GM21390 (cell line): ENCODE results near the gene PLEKHD1.
"Not testable (repeated sequence)": the region's sequence is repeated elsewhere in the genome, so short reads cannot be mapped to it uniquely, and the experiment has no call there.

Experiments used
- ATAC-seq: cut with Tn5 transposase; IDR thresholded peaks from one replicate; pipeline ENCODE4 v1.9.1; 2021; ENCODE audit not compliant: unreplicated experiment

The PLEKHD1 gene

GRCh38 chr14:69481815-69482568 is 2.5 kb upstream of the PLEKHD1 start:
- peak; percentile 97 for ATAC-seq

GRCh38 chr14:69483765-69484443 is 624 bp upstream of the PLEKHD1 start:
- no peak for ATAC-seq

DNA sequence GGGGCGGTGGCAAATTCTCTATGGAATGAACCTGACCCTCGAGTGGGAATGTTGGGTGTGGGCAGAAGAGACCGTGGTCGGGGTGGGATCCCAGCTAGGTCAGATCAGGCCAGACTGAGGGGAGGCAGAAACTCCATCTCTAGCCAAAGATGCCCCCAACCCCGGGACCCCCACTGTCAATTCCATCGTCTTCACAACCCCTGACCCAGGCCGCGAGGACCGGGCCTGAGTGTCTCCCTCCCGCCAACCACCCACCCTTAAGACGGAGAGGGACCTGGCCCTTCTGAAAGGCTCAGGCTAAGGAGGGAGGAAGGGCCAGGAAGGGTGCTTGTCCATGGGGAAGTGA is 760 bp downstream of the PLEKHD1 start:
- no peak for ATAC-seq

DNA sequence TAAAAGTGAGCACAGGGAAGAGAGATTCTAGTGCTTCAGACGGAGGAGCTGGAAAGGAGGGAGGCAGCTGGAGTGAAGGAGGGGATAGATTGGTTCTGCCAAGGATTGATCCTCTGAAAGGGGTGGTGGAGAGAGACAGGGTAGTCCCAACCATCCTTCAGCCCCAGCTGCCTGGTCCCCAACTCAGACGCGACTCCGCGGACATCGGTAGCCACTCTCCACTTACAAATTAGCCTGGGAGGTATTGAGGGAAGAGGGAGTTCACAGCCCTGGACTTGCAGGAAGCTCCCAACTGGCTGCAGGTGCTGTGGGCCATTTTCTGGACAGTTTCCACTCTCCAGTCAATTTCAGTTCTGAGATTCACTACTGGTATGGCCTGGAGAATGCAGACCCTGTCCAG is 1.2 kb downstream of the PLEKHD1 start:
- no peak for ATAC-seq

DNA sequence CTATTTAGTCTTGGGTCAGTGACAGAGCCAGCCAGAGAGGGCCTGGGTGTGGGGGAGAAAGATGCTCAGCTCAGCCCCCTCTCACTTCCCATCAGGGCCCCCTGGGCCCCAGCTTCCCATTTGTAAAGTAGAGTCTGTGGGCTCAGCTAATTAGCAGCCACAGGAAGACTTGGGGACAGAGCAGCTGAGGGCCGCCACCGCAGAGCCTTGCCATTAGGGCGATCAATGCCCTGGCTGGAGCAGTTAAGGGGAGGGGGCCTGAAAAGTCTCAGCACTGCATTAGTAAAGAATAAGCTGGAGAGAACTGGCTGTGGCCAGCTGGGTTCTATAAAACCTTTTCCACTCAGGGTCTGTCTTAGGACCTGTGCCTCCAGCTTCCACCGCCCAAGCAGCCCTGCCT is 2.7 kb downstream of the PLEKHD1 start:
- no peak for ATAC-seq

DNA sequence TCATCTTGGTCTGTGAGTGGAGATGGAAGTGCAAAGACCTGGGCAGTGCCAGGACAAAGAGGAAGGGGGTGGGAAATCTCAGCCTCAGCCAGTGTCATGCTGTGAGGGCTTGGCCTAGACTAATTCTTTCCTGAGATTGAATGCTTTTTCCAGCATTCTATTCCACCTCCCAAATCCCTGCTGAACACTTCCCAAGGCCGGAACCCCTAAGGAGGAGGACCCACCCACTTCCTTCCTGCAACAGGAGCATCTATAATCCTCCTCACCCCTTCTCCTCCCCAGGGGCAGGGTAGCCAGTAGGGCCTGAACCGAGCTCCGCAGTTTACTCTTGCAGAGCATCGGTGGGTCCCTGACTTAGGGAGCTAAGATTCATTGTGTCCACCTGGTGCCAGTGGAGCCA is 3.2 kb downstream of the PLEKHD1 start:
- no peak for ATAC-seq

- no peak for ATAC-seq
Observed at GRCh38 chr14:69489495-69489894, 5.0 kb downstream of the PLEKHD1 start.

DNA sequence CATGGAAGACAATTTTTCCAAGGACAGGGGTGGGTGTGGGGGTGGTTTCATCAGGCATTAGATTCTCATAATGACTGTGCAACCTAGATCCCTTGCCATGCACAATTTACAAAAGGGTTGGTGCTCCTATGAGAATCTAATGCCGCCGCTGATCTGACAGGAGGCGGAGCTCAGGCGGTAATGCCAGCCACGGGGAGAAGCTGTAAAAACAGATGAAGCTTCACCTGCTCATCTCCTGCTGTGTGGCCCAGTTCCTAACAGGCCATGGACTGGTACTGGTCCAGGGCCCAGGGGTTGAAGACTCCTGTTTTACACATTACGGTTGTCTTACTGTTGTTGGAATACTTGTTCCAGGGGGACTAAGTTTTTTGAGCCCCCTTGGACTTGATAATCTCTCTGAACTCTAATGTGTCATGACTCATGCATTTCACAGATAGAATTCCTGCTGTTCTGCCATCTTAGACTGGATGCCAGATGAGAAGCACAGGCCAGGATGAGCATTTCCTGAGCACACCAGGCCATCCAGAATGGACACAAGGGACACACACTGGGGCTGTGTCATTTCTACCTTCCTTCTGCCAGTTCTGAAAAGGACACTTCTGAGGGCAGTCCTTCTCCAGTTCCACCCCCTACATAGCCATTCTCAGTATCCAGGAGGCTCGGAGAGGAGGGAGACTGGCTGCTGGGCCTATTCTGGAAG is 5.8 kb downstream of the PLEKHD1 start:
- no peak for ATAC-seq

GRCh38 chr14:69491193-69491592 is 6.7 kb downstream of the PLEKHD1 start:
- ATAC-seq: no peak

DNA sequence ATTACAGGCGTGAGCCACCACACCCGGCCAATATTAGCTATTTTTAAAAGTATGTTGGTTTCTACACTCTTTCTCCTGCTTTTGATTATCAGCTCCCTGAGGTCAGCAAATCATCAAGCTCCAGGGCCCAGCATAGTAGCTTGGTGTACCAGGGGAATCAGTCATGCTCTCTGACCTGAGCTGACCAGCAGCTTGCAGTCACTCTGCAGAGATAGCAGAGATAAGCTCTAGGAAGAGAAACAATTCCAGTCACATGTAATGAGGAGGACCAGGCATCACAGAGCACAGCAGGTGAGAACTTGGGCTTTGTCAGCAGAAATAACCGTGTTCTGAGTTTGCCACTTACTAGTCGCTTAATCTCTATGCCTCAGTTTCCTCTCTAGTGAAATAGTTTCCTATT is 8.5 kb downstream of the PLEKHD1 start:
- ATAC-seq: no peak

DNA sequence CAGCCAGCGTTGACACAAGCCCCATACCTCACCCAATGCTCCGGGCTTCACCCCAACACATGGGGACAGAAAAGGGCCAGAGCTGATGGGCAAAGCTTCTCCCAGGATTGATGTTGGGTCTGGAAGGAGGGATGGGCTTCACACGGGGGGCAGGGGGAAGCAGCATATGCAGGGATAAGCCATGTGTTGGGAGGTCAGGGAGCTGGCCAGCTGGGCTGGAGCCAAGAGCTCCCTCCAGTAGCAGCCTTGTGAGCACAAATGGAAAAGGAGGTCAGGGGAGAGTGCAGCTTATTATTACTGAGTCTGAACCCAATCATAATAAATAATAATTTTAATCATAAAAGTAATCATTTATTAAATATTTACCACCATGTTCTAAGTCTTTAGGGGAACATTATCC is 9.3 kb downstream of the PLEKHD1 start:
- no peak for ATAC-seq

- ATAC-seq: no peak
Observed at GRCh38 chr14:69495341-69495921, 10.9 kb downstream of the PLEKHD1 start.

- not testable (repeated sequence) for ATAC-seq
Observed at GRCh38 chr14:69497866-69498265, 13.3 kb downstream of the PLEKHD1 start.

- ATAC-seq: not testable (repeated sequence)
Observed at GRCh38 chr14:69498286-69498685, 13.8 kb downstream of the PLEKHD1 start.

DNA sequence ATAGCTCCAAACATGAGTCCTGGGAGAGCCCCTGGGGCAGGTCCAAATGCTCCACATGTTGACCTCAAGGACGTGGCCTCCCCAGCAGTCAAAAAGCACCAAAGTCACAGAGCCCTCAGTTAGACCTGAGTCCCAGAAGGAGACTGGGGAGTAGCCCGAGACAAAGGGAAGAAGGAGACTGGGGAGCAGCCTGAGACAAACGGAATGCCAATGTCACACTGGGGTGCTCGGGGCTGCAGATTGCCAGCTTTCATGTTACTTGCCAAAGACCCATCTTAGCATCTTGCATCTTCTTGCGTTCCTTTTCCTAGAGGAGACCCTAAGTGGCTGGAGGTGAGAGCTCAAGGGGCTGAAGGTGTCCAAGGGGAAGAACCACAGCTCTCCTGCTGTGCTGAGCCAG is 14.9 kb downstream of the PLEKHD1 start:
- no peak for ATAC-seq

DNA sequence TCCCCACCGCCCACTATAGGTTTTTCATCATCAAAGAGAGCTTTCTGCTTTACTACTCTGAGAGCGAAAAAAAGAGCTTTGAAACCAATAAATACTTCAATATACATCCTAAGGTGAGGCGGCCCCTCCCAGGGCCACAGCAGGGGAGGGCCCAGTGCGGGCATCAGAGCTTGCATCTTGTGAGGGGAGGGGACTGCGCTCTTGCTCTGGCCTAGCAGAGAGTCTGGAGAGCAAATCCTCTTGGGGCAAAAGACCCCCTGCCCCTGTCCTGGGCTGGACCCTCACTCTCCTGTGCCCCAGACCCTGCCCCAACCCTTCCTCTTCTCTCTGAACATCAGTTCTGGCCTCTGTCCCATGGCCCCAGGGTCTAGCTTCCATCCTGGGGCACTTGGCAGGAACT is 15.6 kb downstream of the PLEKHD1 start:
- ATAC-seq: no peak

GRCh38 chr14:69500736-69501135 is 16.2 kb downstream of the PLEKHD1 start:
- ATAC-seq: no peak

DNA sequence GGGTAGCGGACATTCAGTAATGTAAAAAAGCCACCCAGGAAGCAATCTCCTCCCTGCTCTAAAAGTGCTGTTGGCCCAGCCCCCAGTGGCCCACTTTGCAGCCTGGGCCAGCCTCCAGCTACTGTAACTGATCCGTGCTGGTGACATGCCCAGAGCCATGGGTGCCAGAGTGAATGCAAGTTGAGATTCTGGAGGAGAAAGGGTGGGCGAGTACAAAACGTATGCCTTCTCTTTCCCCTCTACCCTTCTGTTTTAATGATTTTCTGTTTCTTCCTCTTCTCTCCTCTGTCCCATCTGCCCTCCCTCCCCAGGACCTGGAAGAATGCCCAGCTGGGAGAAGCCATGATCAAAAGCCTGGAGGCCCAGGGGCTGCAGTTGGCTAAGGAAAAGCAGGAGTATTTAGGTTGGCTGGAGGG is 16.9 kb downstream of the PLEKHD1 start:
- ATAC-seq: no peak

GRCh38 chr14:69504775-69505174 is 20.2 kb downstream of the PLEKHD1 start:
- no peak for ATAC-seq

GRCh38 chr14:69505338-69506240 is 21.1 kb downstream of the PLEKHD1 start:
- ATAC-seq: no peak

- ATAC-seq: no peak
Observed at GRCh38 chr14:69506241-69506595, 21.7 kb downstream of the PLEKHD1 start.
